ENCODE data around the gene IMMT.
"Not testable (repeated sequence)": the region's sequence is repeated elsewhere in the genome, so short reads cannot be mapped to it uniquely, and the experiment has no call there.

IMMT gene

DNA sequence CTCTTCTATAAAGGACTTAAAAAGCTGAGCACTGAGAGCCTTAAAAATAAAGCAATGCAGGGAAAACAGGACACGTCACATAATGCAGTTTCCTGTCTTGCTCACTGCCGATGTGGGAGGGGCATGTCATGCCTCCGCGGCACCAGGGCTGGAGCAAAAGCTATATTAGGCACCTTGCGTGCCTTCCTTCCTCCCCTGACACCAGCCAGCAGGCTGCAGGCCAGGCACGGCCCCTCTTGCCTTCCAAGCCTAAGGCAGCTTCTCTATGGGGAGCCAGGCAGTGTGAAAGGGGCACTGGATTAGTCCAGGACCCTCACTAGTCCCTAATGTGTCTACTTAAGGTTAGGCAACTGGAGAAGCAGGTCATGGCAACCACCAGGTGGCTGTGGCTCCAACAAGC is 30.3 kb upstream of the IMMT start:
- peak; percentile 5 for DNase-seq

DNA sequence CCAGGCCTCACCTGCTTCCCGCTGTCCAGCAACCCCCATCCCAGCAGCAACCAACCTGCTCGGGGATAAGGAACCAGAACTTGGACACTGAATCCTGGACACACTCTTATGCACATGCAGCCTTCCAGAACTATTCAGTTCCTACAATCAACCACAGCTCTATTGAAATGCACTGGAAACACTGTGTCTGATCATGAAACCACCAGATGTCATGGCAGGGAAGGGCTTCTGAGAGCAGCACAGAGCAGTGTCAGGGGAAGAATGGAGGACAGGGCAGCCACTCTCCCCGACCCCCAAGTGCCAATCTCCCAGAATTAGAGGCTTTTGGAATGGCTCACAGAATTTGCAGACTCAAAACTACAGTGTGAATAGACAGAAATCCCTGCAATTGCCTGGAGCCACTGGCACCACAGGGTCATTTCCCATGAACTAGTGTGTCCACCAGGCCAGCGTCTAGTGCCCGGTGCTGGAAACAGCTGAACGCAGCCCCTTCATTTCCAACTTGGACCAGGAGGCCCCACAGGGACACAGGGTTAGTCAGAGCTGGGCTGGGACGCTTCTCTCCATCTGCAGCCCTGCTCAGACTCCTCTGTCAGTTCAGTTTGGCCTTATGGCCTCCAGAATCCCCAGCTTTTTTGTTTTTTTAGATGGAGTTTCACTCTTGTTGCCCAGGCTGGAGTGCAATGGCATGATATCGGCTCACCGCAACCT is 29.5 kb upstream of the IMMT start:
- DNase-seq, result no peak

DNA sequence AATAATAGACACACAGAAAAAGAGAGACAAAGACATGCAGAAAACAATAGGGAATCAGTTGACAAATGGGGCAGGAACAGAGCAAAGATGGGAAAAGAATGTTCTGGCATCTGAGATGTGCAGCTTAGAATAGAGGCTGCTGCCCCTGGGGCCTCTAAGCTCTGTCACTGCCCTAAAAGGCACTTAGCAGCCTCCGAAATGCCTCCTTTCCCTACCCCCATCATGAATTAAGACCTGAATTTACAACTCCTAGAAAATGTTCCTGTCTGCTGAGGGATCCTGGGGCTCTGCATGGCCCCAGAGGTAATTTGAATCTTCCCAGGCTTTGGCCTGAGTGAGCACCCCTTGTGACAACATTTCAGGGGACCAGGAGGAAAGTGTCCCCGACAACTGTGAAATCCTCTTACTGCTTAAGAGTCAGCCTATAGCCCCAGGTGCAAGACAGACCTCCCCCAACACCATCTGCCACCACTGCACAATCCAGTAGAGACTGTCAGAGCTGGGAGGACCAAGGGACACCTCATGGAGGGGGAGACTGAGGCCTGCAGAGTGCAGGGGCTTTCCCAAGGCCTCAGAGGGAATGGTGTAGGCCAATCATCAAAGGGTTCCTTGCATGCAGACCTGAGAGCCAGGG is 28.8 kb upstream of the IMMT start:
- DNase-seq, result no peak

DNA sequence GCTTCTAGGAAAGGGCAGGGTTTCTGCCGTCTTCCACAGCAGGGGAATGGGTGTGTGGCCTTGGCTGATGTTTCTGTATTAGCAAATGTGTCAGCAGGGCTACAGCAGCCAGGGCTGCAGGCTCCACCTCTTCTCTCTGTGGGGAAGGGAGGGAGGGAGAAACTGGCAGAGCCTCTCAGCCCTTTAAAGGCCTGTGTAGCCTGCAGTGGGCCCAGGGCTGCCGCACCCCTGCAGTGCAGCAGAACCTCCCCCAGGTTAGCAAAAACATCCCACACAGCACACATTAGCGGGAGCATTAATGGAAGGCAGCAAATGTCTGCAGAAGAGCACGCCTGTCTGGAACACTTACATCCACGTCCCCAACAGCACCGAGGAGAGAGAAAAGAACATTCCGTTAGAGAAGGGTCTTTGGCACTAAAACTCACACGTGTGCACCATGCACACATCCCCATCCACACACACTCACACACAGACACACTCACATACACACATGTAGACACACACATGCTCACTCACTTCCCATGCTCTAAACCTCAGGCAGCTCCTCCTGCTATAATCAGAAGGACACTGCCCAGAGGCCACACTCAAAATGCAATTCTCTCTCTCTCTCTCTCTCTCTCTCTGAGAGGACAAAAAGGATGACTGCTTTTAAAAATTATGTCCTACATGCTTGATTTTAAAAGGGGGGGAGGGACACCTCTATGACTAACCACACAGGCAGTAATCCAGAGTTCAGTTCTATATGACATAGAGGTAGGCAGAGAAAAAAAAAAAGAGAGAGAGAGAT is 28.1 kb upstream of the IMMT start:
- DNase-seq, result peak; percentile 24

DNA sequence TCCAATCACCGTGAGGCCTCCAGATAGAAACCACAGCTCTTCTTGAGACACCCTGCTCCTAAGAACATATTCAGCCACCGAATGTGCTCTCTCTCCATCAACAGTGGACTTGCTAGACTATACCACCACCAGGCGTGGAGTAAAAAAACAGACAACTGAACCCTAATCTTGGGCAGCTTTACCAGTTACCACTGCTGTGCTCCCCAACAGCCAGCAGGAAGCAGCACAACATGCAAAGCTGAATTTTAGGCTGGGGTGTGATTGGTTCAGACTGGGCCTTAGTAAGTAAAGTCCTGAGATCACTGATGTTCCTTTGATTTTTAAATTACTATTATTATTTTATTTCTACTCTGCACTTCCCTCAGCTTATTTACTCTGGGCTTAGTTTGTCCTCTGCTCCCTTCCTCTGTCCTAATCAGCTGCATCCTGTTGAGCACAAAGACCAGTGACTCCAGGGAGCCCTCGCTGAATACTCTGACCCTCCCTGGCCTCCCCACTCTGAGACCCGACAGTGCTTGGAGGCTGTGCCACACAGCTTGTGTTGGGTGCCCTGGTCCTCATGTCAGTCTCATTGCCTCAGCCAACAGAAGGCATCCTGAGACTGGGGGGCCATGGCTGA is 25.9 kb upstream of the IMMT start:
- DNase-seq, result peak; percentile 64

DNA sequence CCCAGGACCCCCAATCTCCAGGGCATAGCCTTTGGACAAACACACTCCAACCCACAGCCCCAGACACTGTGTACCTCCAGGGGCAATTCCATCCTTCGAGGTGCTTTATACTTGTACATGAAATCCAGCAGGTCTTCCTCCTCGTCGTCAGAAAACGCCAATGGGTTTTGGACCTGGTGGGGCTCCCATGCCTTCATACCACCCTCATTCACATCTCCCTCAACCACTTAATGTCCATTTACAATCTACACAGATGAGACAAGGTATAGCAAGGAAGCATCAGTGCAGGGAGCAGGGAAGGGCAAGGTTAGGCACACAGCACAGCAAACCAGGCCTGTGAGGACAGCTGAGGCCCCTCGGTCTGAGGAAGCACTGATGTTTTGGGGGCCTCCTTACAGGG is 24.6 kb upstream of the IMMT start:
- DNase-seq, result no peak

DNA sequence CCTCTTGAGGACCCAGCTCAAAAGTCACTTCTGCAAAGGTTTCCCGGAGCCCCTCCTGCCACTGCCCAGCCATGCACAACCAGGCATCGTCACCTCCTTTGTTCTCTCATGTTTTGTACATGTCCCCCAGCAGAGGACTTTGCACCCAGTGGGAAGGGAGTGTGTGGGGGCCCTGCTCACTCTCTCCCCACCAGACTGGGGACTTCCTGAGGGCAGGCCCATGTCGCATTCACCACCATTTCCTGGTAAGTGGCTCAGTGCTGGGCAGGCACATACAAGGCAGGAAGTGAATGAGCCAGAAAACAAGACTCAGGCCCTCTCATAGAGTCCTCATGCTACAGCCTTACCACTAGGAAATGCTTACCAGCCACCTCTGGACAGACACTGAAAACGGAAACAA is 22.9 kb upstream of the IMMT start:
- no peak for DNase-seq

DNA sequence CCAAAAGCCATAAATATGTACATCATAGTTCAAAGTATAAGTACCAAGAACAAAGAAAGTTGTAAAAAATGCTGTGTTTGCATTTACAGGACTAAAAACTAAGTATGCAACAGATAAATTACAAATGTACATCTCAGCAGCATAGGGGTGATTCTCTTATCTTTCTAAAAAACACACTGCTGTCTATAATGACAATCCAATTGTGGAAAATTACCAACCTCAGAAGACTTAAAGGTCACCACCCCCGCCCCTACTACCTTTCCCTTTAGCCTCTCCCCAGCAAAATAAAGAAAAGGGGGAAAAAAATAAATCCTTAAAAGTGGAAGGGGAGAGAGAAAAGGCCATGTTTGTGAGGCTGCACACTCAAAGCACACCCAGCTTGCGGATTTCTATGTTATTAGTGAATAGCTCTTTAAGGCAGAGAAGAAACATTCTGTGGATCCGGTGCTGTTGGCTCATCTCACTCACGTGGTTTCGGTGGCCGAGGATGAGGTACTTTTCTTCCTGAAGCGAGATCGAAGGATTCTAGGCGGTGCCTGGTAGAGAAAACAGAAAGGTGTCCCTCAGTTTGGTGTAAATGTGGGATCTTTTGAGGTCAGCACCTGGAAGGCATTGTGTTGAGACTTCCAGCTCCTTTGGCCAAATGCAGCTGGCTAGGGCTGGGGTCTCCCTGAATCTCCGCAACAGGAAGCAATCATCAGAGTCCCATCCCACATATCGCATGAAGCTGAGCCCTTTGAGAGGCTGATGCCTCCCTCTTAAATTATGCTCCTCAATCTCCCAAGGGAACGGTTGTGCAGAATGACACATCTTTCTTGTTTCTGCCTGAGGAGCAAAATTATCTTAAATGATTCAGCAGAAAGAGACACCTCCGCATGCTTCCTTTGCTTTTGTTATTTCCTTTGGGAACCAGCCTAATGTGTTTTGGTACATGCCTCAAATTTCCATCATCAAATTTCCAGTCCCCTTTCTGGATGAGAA is 21.6 kb upstream of the IMMT start:
- DNase-seq, result no peak

DNA sequence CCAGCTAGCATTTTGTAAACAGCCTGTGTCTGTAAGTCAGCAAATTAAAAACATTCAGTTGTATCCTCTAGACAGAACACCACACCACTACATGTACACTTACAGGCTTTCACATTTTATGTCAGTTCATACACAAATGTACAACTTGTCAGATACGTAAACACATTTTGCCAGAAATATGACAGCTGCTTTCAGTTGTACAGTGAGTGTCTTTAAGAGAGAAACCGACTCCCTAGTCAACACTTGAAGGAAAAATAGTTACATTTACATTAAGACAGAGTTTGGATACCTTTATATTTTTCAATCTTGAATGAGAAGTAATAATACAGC is 19.2 kb upstream of the IMMT start:
- DNase-seq, result no peak

DNA sequence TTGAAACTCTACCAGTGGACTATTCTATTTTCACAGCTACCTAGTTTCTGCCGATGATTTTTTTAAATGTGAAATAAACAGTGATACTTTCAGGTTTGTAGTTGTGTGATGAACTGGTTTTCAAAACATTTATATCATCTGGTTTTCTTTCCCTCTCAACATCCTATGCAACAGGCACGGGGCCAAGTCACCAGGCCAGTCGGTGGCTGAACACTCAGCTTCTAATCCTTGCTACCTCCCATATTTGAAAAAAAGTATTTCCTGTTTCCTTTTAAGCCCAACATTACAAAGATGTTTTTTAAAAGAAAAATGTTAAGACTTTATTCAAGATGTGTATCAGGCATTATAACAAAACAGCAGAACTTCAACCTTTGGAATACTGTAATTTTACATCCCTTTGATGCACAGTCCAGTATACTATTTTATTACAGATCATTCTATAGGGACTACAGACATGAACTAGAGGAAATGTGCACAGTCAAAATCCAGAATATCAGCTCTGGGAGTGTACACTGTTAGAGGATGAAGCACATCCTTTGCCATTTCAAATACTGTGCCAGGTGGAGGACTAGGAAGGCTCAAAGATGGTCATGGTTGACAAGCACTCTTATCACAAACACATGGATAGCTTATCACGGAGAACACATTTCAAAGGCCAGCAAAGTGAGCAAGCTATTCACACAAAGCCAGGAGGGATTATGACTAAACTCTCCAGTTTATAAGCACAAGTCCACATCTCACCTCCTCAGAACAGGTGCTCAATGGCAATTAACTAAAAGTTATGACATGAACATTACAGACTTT is 18.6 kb upstream of the IMMT start:
- DNase-seq, result no peak

DNA sequence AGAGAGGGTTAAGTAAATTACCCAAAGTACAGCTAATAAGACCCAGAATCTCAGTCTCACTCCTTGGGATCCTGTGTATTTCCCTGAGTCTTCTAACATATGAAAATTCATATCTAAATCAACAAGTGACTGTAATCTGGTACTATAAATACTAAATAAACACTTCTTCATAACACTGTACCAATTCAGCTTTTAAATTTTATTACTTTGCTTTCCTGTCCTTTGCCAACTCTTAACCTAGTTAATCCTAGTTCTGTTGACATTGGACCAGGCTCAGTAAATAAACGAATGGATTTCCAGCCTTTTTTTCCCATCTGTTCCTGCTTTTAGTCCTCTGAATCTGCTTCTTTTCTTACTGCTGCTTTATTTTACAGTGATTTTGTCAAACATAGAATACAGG is 17.8 kb upstream of the IMMT start:
- no peak for DNase-seq

DNA sequence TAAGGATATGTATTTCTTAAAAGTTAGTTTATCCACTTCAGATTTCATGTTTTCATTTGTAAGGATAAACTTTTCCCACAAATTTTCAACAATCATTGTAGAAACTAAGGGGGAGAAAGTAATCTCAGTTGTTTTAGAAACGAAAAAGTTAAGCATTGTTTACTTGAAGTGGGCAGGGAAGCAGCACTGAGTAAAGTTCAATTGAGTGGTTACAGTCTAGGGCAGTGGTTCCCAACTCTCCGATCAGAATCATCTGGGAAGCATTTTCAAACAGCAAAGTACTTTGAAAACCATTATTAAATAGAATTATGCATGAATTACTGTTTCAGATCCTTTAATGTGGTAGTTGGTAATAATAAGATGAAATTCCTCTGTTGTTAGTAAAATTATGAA is 16.5 kb upstream of the IMMT start:
- no peak for DNase-seq

DNA sequence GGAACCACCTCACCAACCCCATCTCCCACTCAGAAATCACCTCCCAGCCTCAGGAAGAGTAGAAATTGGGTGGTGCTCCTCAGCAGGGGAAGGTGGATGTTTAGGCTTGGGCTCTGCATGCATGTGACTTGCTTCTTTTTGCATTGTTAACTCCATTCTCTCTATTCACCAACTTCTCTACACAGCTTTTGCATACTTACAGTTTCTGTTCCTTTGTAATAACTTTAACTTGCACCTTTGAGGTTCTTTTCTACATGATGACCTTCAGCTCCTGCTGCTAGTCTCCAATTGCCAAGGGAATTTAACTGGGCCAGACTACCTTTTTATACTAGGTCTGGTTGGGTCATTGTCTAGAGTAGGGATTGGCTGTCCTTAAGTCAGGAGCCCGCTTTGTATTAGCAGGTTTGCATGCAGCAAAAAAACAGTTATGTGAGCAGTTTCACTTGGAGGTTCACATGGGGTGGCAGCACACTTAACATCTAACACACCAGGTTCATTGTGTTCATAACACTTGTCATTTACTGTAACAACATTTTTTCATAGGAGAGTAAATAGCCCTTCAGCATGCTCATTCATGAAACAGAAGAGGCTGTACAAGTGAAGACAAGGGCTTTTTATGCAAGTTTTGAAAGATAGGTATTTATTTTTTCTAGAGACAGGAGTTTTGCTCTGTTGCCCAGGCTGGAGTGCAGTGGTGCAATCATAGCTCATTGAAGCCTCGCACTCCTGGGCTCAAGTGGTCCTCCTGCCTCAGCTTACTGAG is 16.0 kb upstream of the IMMT start:
- no peak for DNase-seq

DNA sequence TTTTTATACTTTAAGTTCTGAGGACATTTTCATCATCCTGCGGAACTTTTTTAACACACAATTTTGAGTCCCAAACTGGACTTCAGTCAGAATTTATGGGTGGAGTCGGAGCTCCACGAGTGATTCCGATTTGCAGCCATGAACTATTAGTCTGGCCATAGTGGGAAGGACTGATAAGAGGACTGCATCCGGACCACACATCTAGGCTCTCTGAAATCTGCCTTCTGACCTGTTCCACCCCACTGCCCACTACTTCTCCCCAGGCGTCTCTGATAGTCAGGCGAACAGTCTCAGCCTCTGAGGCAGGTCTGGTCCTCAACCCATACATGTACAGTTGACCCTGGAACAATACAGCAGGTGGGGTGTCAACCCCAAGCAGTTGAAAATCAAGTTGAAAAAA is 9.2 kb upstream of the IMMT start:
- DNase-seq, result no peak

DNA sequence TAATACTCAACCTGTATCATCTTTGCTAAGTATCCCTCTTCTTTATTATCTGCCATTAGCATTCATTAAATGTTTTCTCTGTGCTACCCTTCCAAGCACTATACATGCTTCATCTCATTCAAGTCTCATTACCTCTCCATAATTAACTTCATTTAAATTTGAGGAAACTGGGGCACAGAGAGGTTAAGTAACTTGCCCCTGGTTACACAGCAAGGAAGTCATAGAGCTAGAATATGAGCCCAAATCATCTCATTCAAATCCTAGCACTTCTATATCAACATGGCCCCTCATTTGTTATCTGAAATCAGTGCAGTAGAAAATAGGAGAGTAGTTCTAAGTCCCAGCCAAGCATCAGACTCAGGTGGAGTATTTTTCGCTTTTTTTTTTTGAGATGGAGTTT is 8.4 kb upstream of the IMMT start:
- DNase-seq, result no peak

DNA sequence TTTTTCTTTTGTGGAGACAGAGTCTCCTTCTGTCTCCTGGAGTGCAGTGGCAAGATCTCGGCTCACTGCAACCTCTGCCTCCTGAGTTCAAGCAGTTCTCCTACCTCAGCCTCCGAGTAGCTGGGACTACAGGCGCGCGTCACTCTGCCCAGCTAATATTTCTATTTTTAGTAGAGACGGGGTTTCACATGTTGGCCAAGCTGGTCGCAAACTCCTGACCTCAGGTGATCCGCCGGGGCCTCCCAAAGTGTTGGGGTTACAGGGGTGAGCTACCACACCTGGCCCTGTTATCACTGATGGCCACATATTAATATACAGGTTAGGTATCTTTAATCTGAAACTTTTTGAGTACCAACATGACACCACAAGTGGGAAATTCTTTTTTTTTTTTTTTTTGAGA is 7.4 kb upstream of the IMMT start:
- no peak for DNase-seq

DNA sequence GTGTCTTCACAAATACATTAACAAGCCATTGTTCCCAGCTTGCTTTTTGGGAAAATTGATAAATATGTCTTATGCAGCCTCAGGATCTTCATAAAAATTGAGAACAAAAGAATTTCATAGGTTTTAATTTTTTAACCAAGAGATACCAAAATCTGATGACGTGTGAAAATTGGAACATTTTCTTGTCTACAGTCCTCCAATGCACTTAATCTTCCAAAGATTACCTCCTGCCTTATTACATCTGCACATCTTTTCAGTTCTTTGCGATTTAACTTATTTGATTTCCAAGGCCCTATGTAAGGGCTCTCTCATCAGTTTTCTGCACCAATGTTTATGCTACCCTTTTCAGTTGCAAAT is 7.1 kb upstream of the IMMT start:
- no peak for DNase-seq

DNA sequence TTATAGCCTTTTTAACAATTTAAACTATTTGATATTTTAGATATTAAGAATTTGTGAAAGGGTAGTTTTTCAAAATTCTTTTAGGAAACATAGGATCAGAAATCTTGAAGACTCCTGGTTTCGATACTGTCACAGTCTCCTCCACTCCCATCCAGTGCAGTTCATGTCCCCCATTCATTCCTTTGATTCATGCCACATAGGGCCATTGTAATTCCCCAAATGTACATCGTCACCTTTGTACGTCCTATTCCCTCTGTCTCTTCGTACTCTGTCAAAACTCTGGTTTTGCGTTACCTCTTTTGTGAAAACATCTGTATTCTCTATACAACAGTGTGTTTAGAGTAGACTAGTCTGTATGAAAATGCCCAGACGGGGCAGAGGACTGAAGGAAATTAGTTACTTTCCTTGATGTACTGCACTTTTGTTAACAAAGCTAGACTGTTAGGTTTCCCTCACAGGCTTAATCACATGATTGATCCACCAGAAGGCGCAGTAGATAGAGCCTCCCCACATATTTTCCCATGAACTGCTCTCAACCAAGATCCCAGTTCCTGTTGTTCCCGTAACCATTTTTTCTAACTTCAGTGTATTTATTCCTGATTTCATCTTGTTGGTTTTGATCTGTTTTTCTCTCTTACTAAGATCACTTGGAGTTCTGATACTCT is 6.5 kb upstream of the IMMT start:
- no peak for DNase-seq

DNA sequence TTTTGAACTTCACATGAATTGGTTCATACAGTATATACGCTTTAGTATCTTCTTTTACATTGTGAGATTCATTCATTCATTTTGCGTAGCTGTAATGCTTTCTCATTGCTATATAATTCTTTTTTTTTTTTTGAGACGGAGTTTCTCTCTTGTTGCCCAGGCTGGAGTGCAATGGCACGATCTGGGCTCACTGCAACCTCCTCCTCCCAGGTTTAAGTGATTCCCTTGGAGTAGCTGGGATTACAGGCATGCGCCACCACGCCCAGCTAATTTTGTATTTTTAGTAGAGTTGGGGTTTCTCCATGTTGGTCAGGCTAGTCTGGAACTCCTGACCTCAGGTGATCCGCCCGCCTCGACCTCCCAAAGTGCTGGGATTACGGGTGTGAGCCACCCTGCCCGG is 5.3 kb upstream of the IMMT start:
- not testable (repeated sequence) for DNase-seq

DNA sequence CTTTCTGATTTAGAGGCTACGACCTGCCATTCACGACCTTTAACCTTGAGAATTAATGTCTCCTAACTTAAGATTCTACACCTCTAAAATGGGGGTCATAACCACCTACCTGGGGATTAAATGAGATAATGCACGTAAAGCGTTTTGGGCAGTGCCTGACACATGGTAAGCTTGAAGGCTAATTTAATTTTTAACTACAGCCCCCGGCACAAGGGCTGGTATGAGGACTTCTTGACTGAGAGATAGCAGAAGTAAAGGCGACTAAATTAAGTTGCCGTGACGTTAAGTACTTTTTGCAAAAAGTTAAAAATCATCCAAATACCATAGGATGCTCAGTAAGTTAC is 4.5 kb upstream of the IMMT start:
- DNase-seq, result no peak
